HAP-1 (cell line): ENCODE measurements around the gene SLCO2A1.

Experiments used
- DNase-seq, 2 experiments: peaks; one replicate each; pipeline ENCODE4 v3.0.0-alpha.2; 2016 to 2020; ENCODE audit warnings: low spot score in 2 of 2
- H3K27me3 ChIP-seq: fragments of 250-450 bp; sonication (Bioruptor Pico); 2 replicates; pipeline ENCODE4 v1.5.1; 2020; ENCODE audit warnings: low read depth, mild to moderate bottlenecking, moderate library complexity
- H3K36me3 ChIP-seq: fragments of 250-450 bp; sonication (Bioruptor Pico); replicated peaks from 2 replicates; pipeline ENCODE4 v1.5.1; 2020; ENCODE audit warnings: mild to moderate bottlenecking
- H3K4me1 ChIP-seq: fragments of 250-450 bp; sonication (Bioruptor Pico); 2 replicates; pipeline ENCODE4 v1.5.1; 2020; ENCODE audit warnings: mild to moderate bottlenecking
- H3K4me3 ChIP-seq: fragments of 250-450 bp; sonication (Bioruptor Pico); 2 replicates; pipeline ENCODE4 v1.5.1; 2020; ENCODE audit warnings: mild to moderate bottlenecking, moderate library complexity
- H3K9me3 ChIP-seq: fragments of 250-450 bp; sonication (Bioruptor Pico); 2 replicates; pipeline ENCODE4 v1.5.1; 2020; ENCODE audit warnings: mild to moderate bottlenecking, moderate library complexity
- in situ Hi-C: fragments of 300-500 bp; cut with MboI; formaldehyde crosslinking; loops from 3 replicates; pipeline ENCODE4 v1.14.3; 2020; ENCODE audit warnings: low sequenced_read_pairs, inconsistent platforms, mixed read lengths

The SLCO2A1 gene

GRCh38 chr3:133894353-133895207, 135.1 kb downstream of the SLCO2A1 start:
- Histone ChIP-seq H3K9me3 (no peaks in the 10 kb centered on the region), H3K4me3 (peak overlapping the region; percentile 52), H3K4me1 (no peaks in the 10 kb centered on the region), H3K27me3 (no peaks in the 10 kb centered on the region), H3K36me3 (no peaks in the 10 kb centered on the region)
- in situ Hi-C loops = no loop called here
- peak in 1 of 2 experiments; percentile 20 for DNase-seq

GRCh38 chr3:133893683-133894352, 135.9 kb downstream of the SLCO2A1 start:
- no peak for DNase-seq
- Histone ChIP-seq H3K27me3 (no peaks in the 10 kb centered on the region), H3K9me3 (no peaks in the 10 kb centered on the region), H3K4me3 (no peak overlapping the region), H3K4me1 (no peaks in the 10 kb centered on the region), H3K36me3 (no peaks in the 10 kb centered on the region)
- in situ Hi-C loops = no loop called here

- H3K4me3 ChIP-seq = no peak overlapping the region
- no peaks in the 10 kb centered on the region for H3K4me1 ChIP-seq
- no peaks in the 10 kb centered on the region for H3K9me3 ChIP-seq
- no peaks in the 10 kb centered on the region for H3K27me3 ChIP-seq
- in situ Hi-C loops = no loop called here
- H3K36me3 ChIP-seq = no peaks in the 10 kb centered on the region
- DNase-seq = no peak
These were observed 137.0 kb downstream of the SLCO2A1 start for GRCh38 chr3:133892541-133893231.

- Histone ChIP-seq H3K9me3 (no peaks in the 10 kb centered on the region), H3K4me3 (no peak overlapping the region), H3K36me3 (no peaks in the 10 kb centered on the region), H3K4me1 (no peaks in the 10 kb centered on the region), H3K27me3 (no peaks in the 10 kb centered on the region)
- in situ Hi-C loops = no loop called here
- no peak for DNase-seq
These were observed 137.9 kb downstream of the SLCO2A1 start for GRCh38 chr3:133891662-133892378.

- no peak for DNase-seq
- Histone ChIP-seq H3K4me1 (no peaks in the 10 kb centered on the region), H3K4me3 (no peak overlapping the region), H3K27me3 (no peaks in the 10 kb centered on the region), H3K9me3 (no peaks in the 10 kb centered on the region), H3K36me3 (no peaks in the 10 kb centered on the region)
- in situ Hi-C loops = no loop called here
These were observed 138.6 kb downstream of the SLCO2A1 start for GRCh38 chr3:133890972-133891644.

- in situ Hi-C loops = no loop called here
These were observed 139.7 kb downstream of the SLCO2A1 start for GRCh38 chr3:133890037-133890436.

GRCh38 chr3:133888726-133889340, 140.9 kb downstream of the SLCO2A1 start:
- no peaks in the 10 kb centered on the region for H3K27me3 ChIP-seq
- no peaks in the 10 kb centered on the region for H3K4me1 ChIP-seq
- no peak for DNase-seq
- no peaks in the 10 kb centered on the region for H3K36me3 ChIP-seq
- H3K9me3 ChIP-seq = no peaks in the 10 kb centered on the region
- no peak overlapping the region for H3K4me3 ChIP-seq
- in situ Hi-C loops = no loop called here

More at GRCh38 chr3:133890037-133890436, 139.7 kb downstream of the SLCO2A1 start:
- Histone ChIP-seq H3K27me3 (no peaks in the 10 kb centered on the region), H3K36me3 (no peaks in the 10 kb centered on the region), H3K4me1 (no peaks in the 10 kb centered on the region), H3K9me3 (no peaks in the 10 kb centered on the region), H3K4me3 (no peak overlapping the region)
- DNase-seq = no peak

GRCh38 chr3:133887803-133888703, 141.7 kb downstream of the SLCO2A1 start:
- no peak for DNase-seq
- Histone ChIP-seq H3K4me1 (no peaks in the 10 kb centered on the region), H3K9me3 (no peaks in the 10 kb centered on the region), H3K27me3 (no peaks in the 10 kb centered on the region), H3K4me3 (no peak overlapping the region), H3K36me3 (no peaks in the 10 kb centered on the region)
- in situ Hi-C loops = no loop called here

GRCh38 chr3:133887074-133887802, 142.5 kb downstream of the SLCO2A1 start:
- Histone ChIP-seq H3K4me1 (no peaks in the 10 kb centered on the region), H3K4me3 (no peak overlapping the region), H3K36me3 (no peaks in the 10 kb centered on the region), H3K27me3 (no peaks in the 10 kb centered on the region), H3K9me3 (no peaks in the 10 kb centered on the region)
- DNase-seq = no peak
- in situ Hi-C loops = no loop called here

GRCh38 chr3:133886031-133886722, 143.5 kb downstream of the SLCO2A1 start:
- in situ Hi-C loops = no loop called here
- H3K4me3 ChIP-seq = no peak overlapping the region
- no peaks in the 10 kb centered on the region for H3K4me1 ChIP-seq
- no peaks in the 10 kb centered on the region for H3K27me3 ChIP-seq
- H3K36me3 ChIP-seq = no peaks in the 10 kb centered on the region
- DNase-seq = no peak
- H3K9me3 ChIP-seq = no peaks in the 10 kb centered on the region
